Measurements from ENCODE around the gene ARL5A.
"Not testable (repeated sequence)": the region's sequence is repeated elsewhere in the genome, so short reads cannot be mapped to it uniquely, and the experiment has no call there.

Gene ARL5A, protein sequence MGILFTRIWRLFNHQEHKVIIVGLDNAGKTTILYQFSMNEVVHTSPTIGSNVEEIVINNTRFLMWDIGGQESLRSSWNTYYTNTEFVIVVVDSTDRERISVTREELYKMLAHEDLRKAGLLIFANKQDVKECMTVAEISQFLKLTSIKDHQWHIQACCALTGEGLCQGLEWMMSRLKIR

DNA sequence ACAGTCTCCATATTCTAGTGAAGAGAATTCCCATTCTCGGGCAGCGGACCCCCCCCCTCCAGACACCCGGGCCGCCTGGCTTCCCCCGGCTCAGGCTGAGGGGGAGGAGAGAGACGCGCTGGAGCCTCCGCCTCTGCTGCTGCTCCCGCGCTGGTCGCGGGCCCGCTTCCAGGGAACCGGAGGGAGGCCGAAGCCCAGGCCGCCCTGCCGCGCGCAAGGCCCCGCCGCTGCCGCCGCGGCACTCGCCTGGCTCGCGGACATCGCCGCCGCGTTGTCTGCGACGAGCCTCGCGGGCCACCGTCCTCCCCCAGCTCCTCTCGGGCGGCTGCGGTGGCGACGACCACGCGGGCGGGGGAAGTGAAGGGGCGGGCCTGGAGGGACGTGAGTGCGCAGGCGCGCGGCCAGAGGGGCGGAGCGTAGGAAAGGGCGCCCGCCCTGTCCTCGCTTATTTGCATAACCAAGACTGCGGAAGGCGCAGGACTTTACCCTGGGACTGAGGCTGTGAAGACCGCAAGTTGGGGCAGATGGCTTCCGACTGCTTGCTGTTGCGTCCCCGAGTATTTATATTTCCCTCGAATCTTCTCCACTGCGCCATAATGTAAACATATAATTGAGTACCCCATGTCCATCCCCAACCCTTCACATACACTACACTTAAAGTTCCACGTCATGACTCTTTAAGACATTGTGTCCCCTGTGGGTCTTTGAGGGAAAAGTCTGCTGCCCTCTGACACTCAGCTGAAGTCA lies at the start of gene ARL5A:
Gene ARL5A, minus strand, starts transcription at position 279 of the 747 bp plus-strand sequence. Its CDS starts 245 bp downstream, at position 34.
- DNase-seq (ENCODE audit: low spot score): peak; percentile 74

- not testable (repeated sequence) for DNase-seq (ENCODE audit: low spot score)
These were observed 47.4 kb upstream of the ARL5A start for GRCh38 chr2:151875631-151876030.

- no peak for DNase-seq (ENCODE audit: low spot score)
These were observed 44.2 kb upstream of the ARL5A start for GRCh38 chr2:151872463-151872862.

GRCh38 chr2:151869291-151869690 lies 41.1 kb upstream of the ARL5A start:
- DNase-seq (ENCODE audit: low spot score): no peak

DNA sequence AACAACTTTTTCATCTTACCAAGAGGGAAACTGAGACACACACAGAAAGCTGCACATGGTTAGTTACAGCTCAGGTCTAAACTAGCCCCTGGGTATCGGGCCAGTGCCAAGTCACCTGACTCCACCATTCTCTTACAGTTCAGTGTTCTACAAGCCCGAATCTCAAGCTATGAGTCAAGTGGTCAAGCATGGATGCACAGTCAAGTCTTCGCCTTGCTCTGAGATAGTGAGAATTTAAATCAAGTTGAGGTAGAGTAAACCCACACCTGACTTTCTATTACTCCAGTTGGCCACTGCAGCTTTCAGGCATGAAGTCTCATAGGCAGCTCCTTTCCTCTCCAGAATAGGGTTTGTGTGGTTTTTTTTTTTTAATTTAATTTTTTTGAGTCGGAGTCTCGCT lies 34.5 kb upstream of the ARL5A start:
- DNase-seq (ENCODE audit: low spot score): no peak

GRCh38 chr2:151861174-151861573 lies 33.0 kb upstream of the ARL5A start:
- no peak for DNase-seq (ENCODE audit: low spot score)

GRCh38 chr2:151860613-151861146 lies 32.5 kb upstream of the ARL5A start:
- no peak for DNase-seq (ENCODE audit: low spot score)

GRCh38 chr2:151860210-151860609 lies 32.0 kb upstream of the ARL5A start:
- DNase-seq (ENCODE audit: low spot score): no peak

- no peak for DNase-seq (ENCODE audit: low spot score)
These were observed 29.4 kb upstream of the ARL5A start for GRCh38 chr2:151857650-151858049.

DNA sequence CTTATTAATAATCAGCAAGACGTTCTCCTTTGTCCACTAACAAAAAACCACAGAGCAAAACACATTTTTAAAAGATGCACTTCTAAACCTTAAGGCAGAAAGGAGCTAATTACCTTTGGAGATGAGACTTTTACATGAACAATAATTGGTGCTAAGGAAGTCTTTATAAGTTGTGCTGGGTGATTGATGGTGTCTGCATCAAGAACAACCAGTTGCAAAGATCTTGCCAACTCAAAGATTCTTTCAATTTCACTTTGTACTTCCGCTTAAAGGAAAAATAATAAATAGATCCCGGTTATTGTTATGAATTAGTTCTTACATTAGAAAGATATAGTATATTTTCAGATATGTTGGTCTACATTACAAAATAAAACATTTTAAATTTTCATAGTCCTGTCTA lies 26.9 kb upstream of the ARL5A start:
- no peak for DNase-seq (ENCODE audit: low spot score)

DNA sequence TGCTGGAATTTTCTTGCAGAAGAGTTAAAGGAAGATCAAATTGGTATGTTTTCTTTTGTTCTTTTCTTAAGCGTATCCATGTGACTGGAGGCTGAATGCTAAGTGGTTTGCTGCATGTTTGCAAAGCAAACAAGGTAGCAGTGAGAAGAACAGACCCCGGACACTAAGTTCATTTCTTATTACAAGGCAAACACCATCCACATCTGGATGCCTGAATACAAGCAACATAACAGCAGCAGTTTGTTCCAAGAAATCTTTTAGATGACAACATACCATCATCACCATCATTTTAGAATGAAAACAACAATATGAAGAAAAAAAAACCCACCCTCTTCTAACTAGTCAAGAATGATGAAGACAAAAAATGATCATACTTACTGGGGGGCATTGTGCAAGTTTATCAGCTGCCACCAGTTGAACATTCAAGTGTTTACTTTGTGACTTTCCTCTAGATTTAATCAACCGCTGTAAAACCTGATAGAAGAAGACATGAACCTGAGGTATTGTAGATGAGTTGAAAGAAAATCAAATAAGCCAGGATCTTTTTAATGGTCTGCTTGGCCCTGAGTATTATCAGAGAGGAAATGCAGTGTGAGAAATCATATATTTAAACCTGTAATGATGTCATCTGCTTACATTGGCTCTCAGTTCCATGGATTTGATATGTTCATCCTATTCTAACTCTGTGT lies 25.0 kb upstream of the ARL5A start:
- DNase-seq (ENCODE audit: low spot score): no peak

DNA sequence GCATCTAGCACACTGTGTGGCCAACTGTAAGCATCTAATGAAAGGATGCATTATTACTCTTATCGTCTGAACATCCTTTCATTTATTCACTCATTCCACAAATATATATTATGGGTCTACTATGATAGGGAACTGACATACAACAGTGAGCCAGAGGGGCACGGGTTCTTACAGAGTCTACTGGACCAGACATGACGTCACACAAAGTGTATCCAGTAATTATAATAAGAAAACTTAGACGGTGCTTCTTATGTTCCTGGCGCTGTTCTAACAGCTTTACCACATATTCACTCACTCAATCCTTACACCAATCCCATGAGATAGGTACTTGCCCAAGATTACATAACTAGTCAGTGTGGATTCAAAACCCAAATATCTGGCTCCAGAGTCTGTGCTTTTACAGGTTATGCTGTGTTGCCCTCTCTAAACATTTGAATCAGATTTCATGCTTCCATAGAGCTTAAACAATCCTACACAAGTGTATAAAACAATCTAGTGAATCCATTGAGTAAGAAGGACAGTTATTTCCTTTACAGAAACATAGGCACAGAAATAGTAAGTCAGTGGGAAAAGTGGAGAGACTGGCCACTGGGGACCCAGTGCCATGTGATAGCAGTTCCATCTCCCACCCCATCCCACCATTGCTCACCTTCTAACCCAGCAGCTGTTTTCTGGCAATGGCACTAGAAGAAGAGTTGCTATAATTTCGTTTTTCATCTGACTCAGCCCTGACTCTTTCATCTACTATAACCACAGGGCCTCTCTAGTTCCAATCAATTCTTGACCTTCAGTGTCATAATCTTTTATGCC lies 24.2 kb upstream of the ARL5A start:
- no peak for DNase-seq (ENCODE audit: low spot score)

- no peak for DNase-seq (ENCODE audit: low spot score)
These were observed 23.5 kb upstream of the ARL5A start for GRCh38 chr2:151851761-151852160.

DNA sequence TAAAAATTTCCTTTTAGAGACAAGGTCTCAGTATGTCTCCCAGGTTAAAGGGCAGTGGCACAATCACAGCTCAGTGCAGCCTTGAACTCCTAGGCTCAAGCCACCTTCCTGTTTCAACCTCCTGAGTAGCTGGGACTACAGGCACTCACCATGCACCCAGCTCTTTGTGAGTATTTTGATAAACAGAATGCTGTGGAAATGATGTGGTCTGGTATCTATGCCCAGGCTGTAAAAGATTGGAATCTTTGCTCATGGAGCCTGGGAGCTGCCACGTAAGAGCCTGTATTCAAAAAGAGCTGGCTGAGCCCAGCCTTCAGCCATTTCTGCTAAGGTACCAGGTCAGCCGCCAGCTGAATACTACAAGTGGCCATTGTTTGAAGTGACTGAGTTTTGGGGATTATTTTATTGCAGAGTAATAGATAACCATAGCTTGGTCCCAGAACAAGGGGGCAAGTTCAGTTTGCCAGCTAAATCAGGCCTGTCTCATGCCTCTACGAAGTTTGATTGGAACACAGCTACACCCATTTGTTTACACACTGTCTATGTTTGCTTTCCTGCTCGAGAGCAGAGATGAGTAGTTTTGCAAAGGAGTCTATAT lies 21.3 kb upstream of the ARL5A start:
- no peak for DNase-seq (ENCODE audit: low spot score)

DNA sequence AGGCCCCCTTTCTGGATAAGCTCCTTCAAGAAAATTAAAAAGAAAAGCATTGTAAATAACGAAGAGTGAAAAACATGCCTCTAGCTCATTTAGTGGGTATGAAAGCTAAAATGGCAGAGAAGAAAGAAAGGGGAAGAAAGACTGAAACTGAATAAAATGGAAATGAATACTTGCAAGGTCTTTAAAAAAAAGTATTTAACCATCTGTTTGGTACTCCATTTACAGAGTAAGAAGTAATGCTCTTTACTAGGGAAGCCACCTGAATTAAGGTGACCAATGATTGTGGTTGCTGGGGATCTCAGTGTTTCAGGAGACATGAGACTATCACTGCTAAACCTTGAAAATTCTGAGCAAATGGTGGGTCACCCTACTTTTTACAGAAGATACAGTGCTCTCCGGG lies 17.7 kb upstream of the ARL5A start:
- no peak for DNase-seq (ENCODE audit: low spot score)

- DNase-seq (ENCODE audit: low spot score): no peak
These were observed 17.3 kb upstream of the ARL5A start for GRCh38 chr2:151845481-151845880.

GRCh38 chr2:151844211-151844896 lies 16.1 kb upstream of the ARL5A start:
- no peak for DNase-seq (ENCODE audit: low spot score)

GRCh38 chr2:151843691-151844061 lies 15.5 kb upstream of the ARL5A start:
- DNase-seq (ENCODE audit: low spot score): no peak

DNA sequence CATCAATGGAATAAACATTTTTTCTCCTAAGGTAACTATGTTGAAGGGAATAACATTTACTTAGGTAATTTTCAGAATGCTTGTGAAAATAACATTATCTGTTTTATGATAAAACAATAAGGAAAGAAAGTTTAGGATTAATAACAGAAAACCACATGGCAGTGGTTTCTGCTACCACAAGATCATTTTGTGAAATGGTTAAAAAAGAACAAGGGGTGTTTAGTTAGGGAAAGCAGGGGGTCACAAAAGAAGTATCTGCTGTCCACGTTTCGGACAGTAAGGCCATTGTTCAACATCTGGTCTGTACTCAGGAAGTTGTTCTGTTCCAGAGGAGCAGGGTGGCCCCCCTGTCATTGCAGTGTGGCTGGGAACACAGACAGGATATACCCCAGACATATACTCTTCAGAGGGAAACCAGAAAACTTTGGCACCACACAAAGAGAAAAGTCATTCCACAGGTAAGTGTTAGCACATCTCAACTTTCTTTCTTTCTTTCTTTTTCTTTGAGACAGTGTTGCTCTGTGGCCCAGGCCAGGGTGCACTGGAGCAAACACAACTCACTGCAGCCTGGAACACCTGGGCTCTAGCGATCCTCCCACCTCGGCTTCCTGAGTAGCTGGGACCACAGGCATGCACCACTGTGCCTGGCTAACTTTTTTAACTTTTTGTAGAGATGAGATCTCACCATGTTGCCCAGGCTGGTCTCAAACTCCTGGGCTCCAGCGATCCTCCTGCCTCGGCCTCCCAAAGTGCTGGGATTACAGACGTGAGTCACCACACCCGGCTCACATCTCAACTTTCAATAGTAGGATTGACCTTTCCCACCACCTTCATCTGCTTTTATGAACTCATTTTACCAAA lies 14.8 kb upstream of the ARL5A start:
- DNase-seq (ENCODE audit: low spot score): no peak

GRCh38 chr2:151841047-151841424 lies 12.8 kb upstream of the ARL5A start:
- no peak for DNase-seq (ENCODE audit: low spot score)
